ENCODE data around the gene RALGAPA2. TPM values are rescaled to one million over a fixed set of nuclear protein-coding genes. Genes with fewer than 3 reads are reported as not detected.

Gene RALGAPA2
- total RNA-seq, 1 experiment from 2014 or later: 9.8 TPM

DNA sequence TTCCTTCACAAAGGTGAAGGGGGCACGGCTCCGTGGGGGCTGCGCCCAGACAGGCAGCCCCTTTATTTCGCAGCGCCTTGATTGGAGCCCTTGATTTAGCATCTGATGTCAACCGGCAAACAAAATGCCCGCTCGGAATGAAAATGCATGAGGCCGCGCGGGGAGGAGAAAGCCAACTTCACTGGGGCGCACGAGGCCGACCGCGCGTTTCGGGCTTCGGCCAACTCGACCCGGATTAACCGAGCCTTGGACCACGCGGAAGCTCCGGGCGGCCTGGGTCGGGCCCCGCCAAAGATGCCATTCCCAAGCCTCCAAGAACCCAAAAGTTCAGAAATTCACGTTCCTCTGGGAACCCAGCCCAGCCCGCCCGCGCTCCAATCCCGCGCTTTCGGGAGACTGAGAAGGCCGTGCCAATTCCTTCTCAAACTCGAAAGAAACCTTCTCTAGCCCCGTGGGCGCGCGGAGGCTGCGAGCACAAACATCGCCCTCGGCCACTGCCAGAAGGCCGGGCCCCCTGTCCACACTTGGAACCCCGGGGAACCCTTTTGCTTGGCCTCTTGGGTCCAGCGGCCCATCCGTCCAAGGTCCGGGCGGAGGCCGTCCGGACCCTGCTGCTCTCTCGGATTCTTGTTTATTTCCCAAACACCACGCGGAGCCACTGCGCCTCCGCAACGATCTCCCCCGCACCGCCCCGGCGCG lies 345.4 kb downstream of the RALGAPA2 start:
- Histone ChIP-seq H2AFZ (ENCODE audit: low read length) (no peak overlapping the region), H3F3A (ENCODE audit: low read length, unreplicated experiment) (no peaks in the 10 kb centered on the region), H3K4me3 (ENCODE audit: low read length) (no peak overlapping the region), H3K36me3 (ENCODE audit: low read depth, low read length) (no peaks in the 10 kb centered on the region), H3K4me2 (ENCODE audit: low read length) (no peak overlapping the region), H3K27ac (ENCODE audit: low read length) (no peak overlapping the region), H3K9me3 (ENCODE audit: low read length) (no peaks in the 10 kb centered on the region), H3K9ac (ENCODE audit: low read length) (no peak overlapping the region), H3K9me2 (replicated peaks; ENCODE audit: low read length) (no peaks in the 10 kb centered on the region), H4K20me1 (ENCODE audit: low read length) (no peaks in the 10 kb centered on the region), H3K27me3 (ENCODE audit: low read length) (peaks cover 85% of the 10 kb centered on the region), H3K4me1 (ENCODE audit: insufficient read depth, low read length) (no peaks in the 10 kb centered on the region; the same call in 1 of the 2 replicates), H3K79me2 (ENCODE audit: low read length) (no peaks in the 10 kb centered on the region)
- ChIA-PET POLR2A (ENCODE audit: unreplicated experiment) (no interaction called here), CTCF (no interaction called here)
- ATAC-seq (no peak), DNase-seq (no peak)
- no TSS peak for BruUV-seq (replicated peaks)
- TF ChIP-seq, protein P1, sequence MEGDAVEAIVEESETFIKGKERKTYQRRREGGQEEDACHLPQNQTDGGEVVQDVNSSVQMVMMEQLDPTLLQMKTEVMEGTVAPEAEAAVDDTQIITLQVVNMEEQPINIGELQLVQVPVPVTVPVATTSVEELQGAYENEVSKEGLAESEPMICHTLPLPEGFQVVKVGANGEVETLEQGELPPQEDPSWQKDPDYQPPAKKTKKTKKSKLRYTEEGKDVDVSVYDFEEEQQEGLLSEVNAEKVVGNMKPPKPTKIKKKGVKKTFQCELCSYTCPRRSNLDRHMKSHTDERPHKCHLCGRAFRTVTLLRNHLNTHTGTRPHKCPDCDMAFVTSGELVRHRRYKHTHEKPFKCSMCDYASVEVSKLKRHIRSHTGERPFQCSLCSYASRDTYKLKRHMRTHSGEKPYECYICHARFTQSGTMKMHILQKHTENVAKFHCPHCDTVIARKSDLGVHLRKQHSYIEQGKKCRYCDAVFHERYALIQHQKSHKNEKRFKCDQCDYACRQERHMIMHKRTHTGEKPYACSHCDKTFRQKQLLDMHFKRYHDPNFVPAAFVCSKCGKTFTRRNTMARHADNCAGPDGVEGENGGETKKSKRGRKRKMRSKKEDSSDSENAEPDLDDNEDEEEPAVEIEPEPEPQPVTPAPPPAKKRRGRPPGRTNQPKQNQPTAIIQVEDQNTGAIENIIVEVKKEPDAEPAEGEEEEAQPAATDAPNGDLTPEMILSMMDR (conservative IDR thresholded peaks at IDR 0.05; ENCODE audit: low read depth, low read length): no peak
- TF ChIP-seq EZH2phosphoT487 (IDR thresholded peaks at IDR 0.05; ENCODE audit: borderline replicate concordance, low read length) (no peak), EZH2 (IDR thresholded peaks at IDR 0.05; ENCODE audit: low read length, unreplicated experiment) (no peak)
- intact Hi-C loops (cut with micrococcal nuclease): no loop called here

DNA sequence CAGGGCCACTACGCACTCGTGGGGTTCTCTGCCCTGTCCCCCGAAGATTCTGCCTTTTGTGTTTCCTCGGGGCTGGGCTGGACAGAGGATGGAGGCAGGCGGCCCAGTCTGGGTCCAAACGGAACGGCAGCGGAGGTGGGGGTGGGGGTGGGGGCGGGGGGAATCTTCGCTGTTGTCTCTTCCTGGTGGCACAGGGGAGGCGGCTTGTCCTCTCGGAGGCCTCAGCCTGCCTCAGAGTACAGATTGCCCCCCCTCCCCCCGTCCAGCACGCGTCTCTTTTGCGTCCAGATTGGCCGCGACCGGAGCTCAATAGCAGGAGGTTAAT lies 345.9 kb downstream of the RALGAPA2 start:
- TF ChIP-seq, protein P1 (conservative IDR thresholded peaks at IDR 0.05; ENCODE audit: low read depth, low read length): no peak
- TF ChIP-seq EZH2 (IDR thresholded peaks at IDR 0.05; ENCODE audit: low read length, unreplicated experiment) (no peak), EZH2phosphoT487 (IDR thresholded peaks at IDR 0.05; ENCODE audit: borderline replicate concordance, low read length) (no peak)
- Histone ChIP-seq H2AFZ (ENCODE audit: low read length) (no peak overlapping the region), H3K4me2 (ENCODE audit: low read length) (no peak overlapping the region), H3K9me2 (replicated peaks; ENCODE audit: low read length) (no peaks in the 10 kb centered on the region), H3K27me3 (ENCODE audit: low read length) (peaks cover 85% of the 10 kb centered on the region), H4K20me1 (ENCODE audit: low read length) (no peaks in the 10 kb centered on the region), H3K4me1 (ENCODE audit: insufficient read depth, low read length) (no peaks in the 10 kb centered on the region; the same call in 1 of the 2 replicates), H3F3A (ENCODE audit: low read length, unreplicated experiment) (no peaks in the 10 kb centered on the region), H3K4me3 (ENCODE audit: low read length) (no peak overlapping the region), H3K79me2 (ENCODE audit: low read length) (no peaks in the 10 kb centered on the region), H3K36me3 (ENCODE audit: low read depth, low read length) (no peaks in the 10 kb centered on the region), H3K27ac (ENCODE audit: low read length) (no peak overlapping the region), H3K9me3 (ENCODE audit: low read length) (no peaks in the 10 kb centered on the region), H3K9ac (ENCODE audit: low read length) (no peak overlapping the region)
- BruUV-seq (replicated peaks): no TSS peak
- DNase-seq: no peak
- CTCF ChIA-PET: no interaction called here
- POLR2A ChIA-PET (ENCODE audit: unreplicated experiment): no interaction called here
- ATAC-seq: no peak
- intact Hi-C loops (cut with micrococcal nuclease): no loop called here

DNA sequence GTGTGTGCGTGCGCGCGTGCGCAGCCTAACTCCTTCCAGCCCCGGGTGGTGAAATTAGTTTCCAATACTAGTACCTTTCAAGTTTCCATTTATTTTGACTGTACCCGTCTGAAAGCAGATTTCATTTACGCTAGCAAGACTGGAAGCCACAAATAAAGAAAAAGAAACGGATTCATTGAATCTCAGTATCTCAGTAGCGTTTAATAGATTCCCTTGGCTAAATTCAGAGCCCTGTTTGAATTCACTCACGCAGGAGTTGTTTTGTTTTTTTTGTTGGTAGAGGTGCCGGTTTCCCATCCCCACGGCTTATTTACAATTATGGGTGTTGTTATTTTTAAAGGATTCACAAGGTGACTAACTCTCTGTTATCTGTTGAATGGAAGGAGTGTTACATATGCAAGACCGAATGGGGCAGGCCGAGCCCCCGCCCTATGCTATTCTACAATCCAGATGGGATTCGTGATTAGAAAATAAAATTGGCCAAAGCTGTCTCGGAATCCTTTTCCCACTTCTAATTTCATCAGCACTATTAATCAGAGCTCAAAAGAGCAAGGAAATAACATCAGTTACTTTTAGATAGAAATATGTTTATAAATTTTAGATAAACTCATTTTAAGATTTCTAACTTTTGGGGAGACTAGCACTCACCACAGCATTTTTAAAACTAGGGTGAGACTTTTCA lies 346.8 kb downstream of the RALGAPA2 start:
- TF ChIP-seq, protein P1 (conservative IDR thresholded peaks at IDR 0.05; ENCODE audit: low read depth, low read length): no peak
- no peak for TF ChIP-seq EZH2 (IDR thresholded peaks at IDR 0.05; ENCODE audit: low read length, unreplicated experiment)
- no peak for TF ChIP-seq EZH2phosphoT487 (IDR thresholded peaks at IDR 0.05; ENCODE audit: borderline replicate concordance, low read length)
- no peak overlapping the region for H3K4me2 ChIP-seq (ENCODE audit: low read length)
- DNase-seq (no peak), ATAC-seq (no peak)
- no peaks in the 10 kb centered on the region for H3K36me3 ChIP-seq (ENCODE audit: low read depth, low read length)
- no TSS peak for BruUV-seq (replicated peaks)
- no peak overlapping the region for H3K9ac ChIP-seq (ENCODE audit: low read length)
- H3F3A ChIP-seq (ENCODE audit: low read length, unreplicated experiment): no peaks in the 10 kb centered on the region
- intact Hi-C loops (cut with micrococcal nuclease): no loop called here
- ChIA-PET CTCF (no interaction called here), POLR2A (ENCODE audit: unreplicated experiment) (no interaction called here)
- no peak overlapping the region for H2AFZ ChIP-seq (ENCODE audit: low read length)
- peaks cover 4% of the 10 kb centered on the region; the same call in 1 of the 2 replicates for H3K4me1 ChIP-seq (ENCODE audit: insufficient read depth, low read length)
- H3K9me3 ChIP-seq (ENCODE audit: low read length): no peaks in the 10 kb centered on the region
- no peaks in the 10 kb centered on the region for H4K20me1 ChIP-seq (ENCODE audit: low read length)
- H3K9me2 ChIP-seq (replicated peaks; ENCODE audit: low read length): no peaks in the 10 kb centered on the region
- no peaks in the 10 kb centered on the region for H3K79me2 ChIP-seq (ENCODE audit: low read length)
- H3K27ac ChIP-seq (ENCODE audit: low read length): no peak overlapping the region
- H3K4me3 ChIP-seq (ENCODE audit: low read length): no peak overlapping the region
- H3K27me3 ChIP-seq (ENCODE audit: low read length): peaks cover 82% of the 10 kb centered on the region
